KOPT-K1 (cell line): ENCODE measurements around the gene RABGGTB.
"Not testable (repeated sequence)": the region's sequence is repeated elsewhere in the genome, so short reads cannot be mapped to it uniquely, and the experiment has no call there.

ENCODE experiments used
- H3K27ac ChIP-seq: fragments of 200-600 bp; sonication (generic); 2 replicates; pipeline ENCODE4 v1.5.1; 2016; ENCODE audit warnings: antibody characterized with exemption, mild to moderate bottlenecking, low read depth, low read length; ENCODE audit not compliant: poor library complexity, severe bottlenecking
- H3K36me3 ChIP-seq: fragments of 200-600 bp; sonication (generic); 2 replicates; pipeline ENCODE4 v1.5.1; 2017; ENCODE audit warnings: antibody characterized with exemption, mild to moderate bottlenecking, low read length, moderate library complexity; ENCODE audit not compliant: insufficient read depth
- H3K9me3 ChIP-seq: fragments of 200-600 bp; sonication (generic); 2 replicates; pipeline ENCODE4 v1.5.1; 2017; ENCODE audit warnings: antibody characterized with exemption, low read length, mild to moderate bottlenecking; ENCODE audit not compliant: insufficient read depth, poor library complexity, severe bottlenecking

Gene RABGGTB

GRCh38 chr1:75811211-75811981 lies 25.3 kb downstream of the RABGGTB start:
- Histone ChIP-seq H3K36me3 (no peaks in the 10 kb centered on the region), H3K27ac (no peak overlapping the region), H3K9me3 (no peaks in the 10 kb centered on the region)

GRCh38 chr1:75812065-75812464 lies 26.0 kb downstream of the RABGGTB start:
- H3K27ac ChIP-seq = no peak overlapping the region
- no peaks in the 10 kb centered on the region for H3K36me3 ChIP-seq
- H3K9me3 ChIP-seq = no peaks in the 10 kb centered on the region

- not testable (repeated sequence) for H3K36me3 ChIP-seq, H3K9me3 ChIP-seq, H3K27ac ChIP-seq
Measured at GRCh38 chr1:75823596-75823995, 37.5 kb downstream of the RABGGTB start.

GRCh38 chr1:75836528-75837100 lies 50.6 kb downstream of the RABGGTB start:
- no peaks in the 10 kb centered on the region for H3K36me3 ChIP-seq
- H3K27ac ChIP-seq = no peak overlapping the region
- H3K9me3 ChIP-seq = no peaks in the 10 kb centered on the region

- Histone ChIP-seq H3K36me3 (no peaks in the 10 kb centered on the region), H3K27ac (no peak overlapping the region), H3K9me3 (no peaks in the 10 kb centered on the region)
Measured at GRCh38 chr1:75838079-75838478, 52.0 kb downstream of the RABGGTB start.

GRCh38 chr1:75841421-75841820 lies 55.4 kb downstream of the RABGGTB start:
- no peaks in the 10 kb centered on the region for H3K9me3 ChIP-seq

More at GRCh38 chr1:75841421-75841820, 55.4 kb downstream of the RABGGTB start:
- no peak overlapping the region for H3K27ac ChIP-seq
- no peaks in the 10 kb centered on the region for H3K36me3 ChIP-seq
